IPS-11a (cell line): ENCODE results near the gene SNU13.
"Not testable (repeated sequence)": the region's sequence is repeated elsewhere in the genome, so short reads cannot be mapped to it uniquely, and the experiment has no call there.

Experiments used
- H3K4me3 ChIP-seq: one replicate; pipeline ENCODE4 v1.5.1; 2013; ENCODE audit warnings: low read depth, low read length, control low read depth

The SNU13 gene

GRCh38 chr22:41682033-41682807 lies 6.4 kb downstream of the SNU13 start:
- peak overlapping the region; percentile 70 for H3K4me3 ChIP-seq

DNA sequence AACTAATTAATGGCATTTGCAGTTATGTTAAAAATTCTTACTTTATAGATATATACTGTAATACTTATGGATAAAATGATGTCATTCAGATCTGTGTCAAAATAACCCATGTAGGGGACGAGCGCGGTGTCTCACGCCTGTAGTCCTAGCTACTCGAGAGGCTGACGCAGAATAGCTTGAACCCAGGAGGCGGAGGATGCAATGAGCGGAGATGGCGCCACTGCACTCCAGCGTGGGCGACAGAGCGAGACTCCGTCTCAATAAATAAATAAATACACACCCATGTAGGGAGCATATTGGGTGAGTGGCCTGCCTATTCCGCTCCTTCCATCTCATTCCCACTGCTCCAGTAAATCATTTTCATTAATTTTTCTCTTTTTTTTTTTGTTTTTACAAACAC lies 7.1 kb downstream of the SNU13 start:
- H3K4me3 ChIP-seq: peak overlapping the region; percentile 70

GRCh38 chr22:41676134-41676533 lies 12.5 kb downstream of the SNU13 start:
- no peak overlapping the region for H3K4me3 ChIP-seq

- no peak overlapping the region for H3K4me3 ChIP-seq
Measured at GRCh38 chr22:41674846-41675340, 13.8 kb downstream of the SNU13 start.

GRCh38 chr22:41672780-41673509 lies 15.7 kb downstream of the SNU13 start:
- no peak overlapping the region for H3K4me3 ChIP-seq

- not testable (repeated sequence) for H3K4me3 ChIP-seq
Measured at GRCh38 chr22:41672096-41672495, 16.6 kb downstream of the SNU13 start.

- H3K4me3 ChIP-seq: no peak overlapping the region
Measured at GRCh38 chr22:41668971-41669911, 19.4 kb downstream of the SNU13 start.

- no peak overlapping the region for H3K4me3 ChIP-seq
Measured at GRCh38 chr22:41664951-41665350, 23.7 kb downstream of the SNU13 start.

DNA sequence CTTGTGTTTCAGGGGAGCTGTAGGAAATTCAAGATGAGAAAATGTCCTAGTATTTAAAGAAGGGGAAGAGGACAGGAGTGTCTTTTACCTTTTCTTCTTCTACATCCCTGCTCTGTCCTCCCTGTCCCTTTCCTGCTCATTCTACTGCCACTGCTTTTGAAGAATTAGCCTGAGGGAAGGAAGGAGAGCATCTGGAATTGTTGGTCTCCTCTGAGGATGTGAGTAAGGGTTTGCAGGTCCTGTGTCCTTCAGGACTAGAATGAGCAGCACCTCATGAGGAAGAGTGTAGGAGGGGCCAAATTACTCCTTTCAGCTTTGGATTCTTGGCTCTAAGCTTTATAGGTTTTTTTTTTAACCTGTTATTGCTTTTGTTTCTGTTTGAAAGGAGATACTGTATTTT lies 24.2 kb downstream of the SNU13 start:
- no peak overlapping the region for H3K4me3 ChIP-seq

DNA sequence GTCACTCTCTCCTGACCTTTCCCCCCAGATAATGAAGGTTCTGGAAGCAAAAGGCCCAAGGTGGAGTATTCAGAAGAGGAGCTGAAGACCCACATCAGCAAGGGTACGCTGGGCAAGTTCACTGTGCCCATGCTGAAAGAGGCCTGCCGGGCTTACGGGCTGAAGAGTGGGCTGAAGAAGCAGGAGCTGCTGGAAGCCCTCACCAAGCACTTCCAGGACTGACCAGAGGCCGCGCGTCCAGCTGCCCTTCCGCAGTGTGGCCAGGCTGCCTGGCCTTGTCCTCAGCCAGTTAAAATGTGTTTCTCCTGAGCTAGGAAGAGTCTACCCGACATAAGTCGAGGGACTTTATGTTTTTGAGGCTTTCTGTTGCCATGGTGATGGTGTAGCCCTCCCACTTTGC lies 25.1 kb downstream of the SNU13 start:
- not testable (repeated sequence) for H3K4me3 ChIP-seq

- no peak overlapping the region for H3K4me3 ChIP-seq
Measured at GRCh38 chr22:41661713-41662112, 27.0 kb downstream of the SNU13 start.

- no peak overlapping the region for H3K4me3 ChIP-seq
Measured at GRCh38 chr22:41661088-41661487, 27.6 kb downstream of the SNU13 start.

- H3K4me3 ChIP-seq: no peak overlapping the region
Measured at GRCh38 chr22:41660416-41660815, 28.3 kb downstream of the SNU13 start.

DNA sequence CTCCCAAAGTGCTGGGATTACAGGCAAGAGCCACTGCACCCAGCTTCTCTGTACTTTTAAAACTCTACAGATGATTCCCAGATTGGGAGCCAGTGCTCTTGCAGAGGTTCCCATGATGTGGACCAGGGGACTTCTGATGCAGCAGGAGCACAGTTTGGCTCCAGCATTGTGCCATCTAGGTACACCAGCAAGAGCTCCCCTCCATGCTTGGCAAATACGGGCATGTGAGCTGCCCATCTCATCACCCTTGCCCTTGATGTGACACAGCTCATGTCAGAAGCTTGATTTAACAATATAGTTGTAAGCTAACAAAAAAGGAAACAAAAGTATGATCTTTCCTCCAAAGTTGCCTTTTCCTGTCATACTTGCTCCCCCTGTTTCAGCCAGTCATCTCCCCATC lies 28.7 kb downstream of the SNU13 start:
- H3K4me3 ChIP-seq: no peak overlapping the region

GRCh38 chr22:41658869-41659268 lies 29.8 kb downstream of the SNU13 start:
- H3K4me3 ChIP-seq: no peak overlapping the region

DNA sequence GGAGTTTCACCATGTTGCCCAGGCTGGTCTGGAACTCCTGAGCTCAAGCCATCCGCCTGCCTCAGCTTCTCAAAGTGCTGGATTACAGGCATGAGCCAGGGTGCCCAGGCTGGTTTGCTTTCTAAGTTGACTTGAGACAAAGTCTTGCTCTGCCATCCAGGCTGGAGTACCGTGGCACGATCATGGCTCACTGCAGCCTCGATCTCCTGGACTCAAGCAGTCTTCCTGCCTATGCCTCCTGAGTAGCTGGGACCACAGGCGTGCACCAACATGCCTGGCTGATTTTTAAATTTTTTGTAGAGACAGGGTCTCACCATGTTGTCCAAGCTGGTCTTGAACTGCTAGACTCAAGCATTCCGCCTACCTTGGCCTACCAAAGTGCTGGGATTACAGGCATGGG lies 31.0 kb downstream of the SNU13 start:
- no peak overlapping the region for H3K4me3 ChIP-seq

GRCh38 chr22:41656556-41656955 lies 32.1 kb downstream of the SNU13 start:
- no peak overlapping the region for H3K4me3 ChIP-seq

GRCh38 chr22:41654322-41654721 lies 34.3 kb downstream of the SNU13 start:
- H3K4me3 ChIP-seq: no peak overlapping the region

DNA sequence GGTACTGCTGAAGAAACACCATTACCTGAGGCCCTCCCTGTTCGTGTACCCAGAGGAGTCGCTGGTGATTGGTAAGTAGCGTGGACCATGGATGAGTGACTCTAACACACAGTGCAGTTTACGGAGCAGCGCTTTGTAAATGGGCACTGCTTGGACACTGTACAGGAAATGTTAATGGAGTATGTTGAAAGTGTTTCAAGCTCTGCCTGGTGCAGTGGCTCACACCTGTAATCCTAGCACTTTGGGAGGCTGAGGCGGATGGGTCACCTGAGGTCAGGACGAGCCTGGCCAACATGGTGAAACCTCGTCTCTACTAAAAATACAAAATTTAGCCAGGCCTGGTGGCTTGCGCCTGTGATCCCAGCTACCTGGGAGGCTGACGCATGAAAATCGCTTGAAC lies 37.8 kb downstream of the SNU13 start:
- H3K4me3 ChIP-seq: no peak overlapping the region

- no peak overlapping the region for H3K4me3 ChIP-seq
Measured at GRCh38 chr22:41650229-41650628, 38.4 kb downstream of the SNU13 start.

DNA sequence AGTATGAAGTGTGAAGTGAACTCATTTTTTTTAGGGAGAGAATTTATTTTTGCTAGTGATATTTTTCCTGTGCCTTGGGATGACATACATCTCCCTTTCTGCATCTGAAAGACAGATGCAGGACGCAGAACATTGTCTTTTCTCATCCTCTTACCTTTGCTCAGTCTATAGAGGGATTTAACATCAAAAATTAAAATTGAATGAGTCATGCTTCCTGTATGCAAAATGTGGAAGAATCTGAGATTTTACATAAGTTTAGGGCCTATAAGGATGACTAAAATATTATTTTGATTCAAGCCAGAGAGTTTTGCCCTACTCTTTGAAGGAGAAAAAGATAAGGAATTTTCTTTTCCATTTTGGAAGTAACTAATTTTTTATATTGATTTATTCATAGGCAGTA lies 40.2 kb downstream of the SNU13 start:
- H3K4me3 ChIP-seq: no peak overlapping the region
